ENCODE results near the gene GABRG3. TPM values are rescaled to one million over a fixed set of nuclear protein-coding genes. Genes with fewer than 3 reads are reported as not detected.

The GABRG3 gene
- total and polyA plus RNA-seq, 9 of the 15 experiments (the other 6 are each of a cell fraction or from before 2014, with no cell fraction given) = 4.0 to 15.1 (median 11.2) TPM

GRCh38 chr15:27573805-27574485, 603.0 kb downstream of the GABRG3 start (continued):
- TF ChIP-seq CREB1 (IDR thresholded peaks at IDR 0.05) (no peak), CREB1 (CRISPR knock-in tag; IDR thresholded peaks at IDR 0.05) (no peak), NR2F6 (CRISPR knock-in tag; IDR thresholded peaks at IDR 0.05) (no peak), ZNF280A (IDR thresholded peaks at IDR 0.05; ENCODE audit: low read depth, partially characterized antibody) (no peak), KLF6 (CRISPR knock-in tag; IDR thresholded peaks at IDR 0.05; ENCODE audit: borderline replicate concordance) (no peak), FOXJ3 (CRISPR knock-in tag; IDR thresholded peaks at IDR 0.05) (no peak), POU5F1 (IDR thresholded peaks at IDR 0.05; ENCODE audit: borderline replicate concordance, low read depth, low read length, partially characterized antibody) (no peak), SOX6 (IDR thresholded peaks at IDR 0.05) (no peak), ZFPM2 (CRISPR knock-in tag; IDR thresholded peaks at IDR 0.05) (no peak)
- TF ChIP-seq, protein P1, sequence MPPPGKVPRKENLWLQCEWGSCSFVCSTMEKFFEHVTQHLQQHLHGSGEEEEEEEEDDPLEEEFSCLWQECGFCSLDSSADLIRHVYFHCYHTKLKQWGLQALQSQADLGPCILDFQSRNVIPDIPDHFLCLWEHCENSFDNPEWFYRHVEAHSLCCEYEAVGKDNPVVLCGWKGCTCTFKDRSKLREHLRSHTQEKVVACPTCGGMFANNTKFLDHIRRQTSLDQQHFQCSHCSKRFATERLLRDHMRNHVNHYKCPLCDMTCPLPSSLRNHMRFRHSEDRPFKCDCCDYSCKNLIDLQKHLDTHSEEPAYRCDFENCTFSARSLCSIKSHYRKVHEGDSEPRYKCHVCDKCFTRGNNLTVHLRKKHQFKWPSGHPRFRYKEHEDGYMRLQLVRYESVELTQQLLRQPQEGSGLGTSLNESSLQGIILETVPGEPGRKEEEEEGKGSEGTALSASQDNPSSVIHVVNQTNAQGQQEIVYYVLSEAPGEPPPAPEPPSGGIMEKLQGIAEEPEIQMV (tag; conservative IDR thresholded peaks at IDR 0.05; ENCODE audit: low read depth) = no peak

Measured in K562 (cell line).